ENCODE results near the gene CRYL1. TPM values are rescaled to one million over a fixed set of nuclear protein-coding genes. Genes with fewer than 3 reads are reported as not detected.

The CRYL1 gene
- total RNA-seq, 1 experiment from 2014 or later, result 13.4 TPM

- no peaks in the 10 kb centered on the region for H3K36me3 ChIP-seq (ENCODE audit: control insufficient read depth, insufficient read depth, low read length)
- intact Hi-C loops (cut with micrococcal nuclease; ENCODE audit: unreplicated experiment) (no loop called here), in situ Hi-C loops (cut with HindIII; ENCODE audit: low pct_unique_long_range_greater_than_20kb, low sequenced_read_pairs) (no loop called here)
- no peak for TF ChIP-seq TCF7L2 (IDR thresholded peaks at IDR 0.05; ENCODE audit: low read depth, low read length)
- no peak for TF ChIP-seq POLR2AphosphoS5 (IDR thresholded peaks at IDR 0.05; ENCODE audit: low read depth, low read length)
- TF ChIP-seq, protein P1, sequence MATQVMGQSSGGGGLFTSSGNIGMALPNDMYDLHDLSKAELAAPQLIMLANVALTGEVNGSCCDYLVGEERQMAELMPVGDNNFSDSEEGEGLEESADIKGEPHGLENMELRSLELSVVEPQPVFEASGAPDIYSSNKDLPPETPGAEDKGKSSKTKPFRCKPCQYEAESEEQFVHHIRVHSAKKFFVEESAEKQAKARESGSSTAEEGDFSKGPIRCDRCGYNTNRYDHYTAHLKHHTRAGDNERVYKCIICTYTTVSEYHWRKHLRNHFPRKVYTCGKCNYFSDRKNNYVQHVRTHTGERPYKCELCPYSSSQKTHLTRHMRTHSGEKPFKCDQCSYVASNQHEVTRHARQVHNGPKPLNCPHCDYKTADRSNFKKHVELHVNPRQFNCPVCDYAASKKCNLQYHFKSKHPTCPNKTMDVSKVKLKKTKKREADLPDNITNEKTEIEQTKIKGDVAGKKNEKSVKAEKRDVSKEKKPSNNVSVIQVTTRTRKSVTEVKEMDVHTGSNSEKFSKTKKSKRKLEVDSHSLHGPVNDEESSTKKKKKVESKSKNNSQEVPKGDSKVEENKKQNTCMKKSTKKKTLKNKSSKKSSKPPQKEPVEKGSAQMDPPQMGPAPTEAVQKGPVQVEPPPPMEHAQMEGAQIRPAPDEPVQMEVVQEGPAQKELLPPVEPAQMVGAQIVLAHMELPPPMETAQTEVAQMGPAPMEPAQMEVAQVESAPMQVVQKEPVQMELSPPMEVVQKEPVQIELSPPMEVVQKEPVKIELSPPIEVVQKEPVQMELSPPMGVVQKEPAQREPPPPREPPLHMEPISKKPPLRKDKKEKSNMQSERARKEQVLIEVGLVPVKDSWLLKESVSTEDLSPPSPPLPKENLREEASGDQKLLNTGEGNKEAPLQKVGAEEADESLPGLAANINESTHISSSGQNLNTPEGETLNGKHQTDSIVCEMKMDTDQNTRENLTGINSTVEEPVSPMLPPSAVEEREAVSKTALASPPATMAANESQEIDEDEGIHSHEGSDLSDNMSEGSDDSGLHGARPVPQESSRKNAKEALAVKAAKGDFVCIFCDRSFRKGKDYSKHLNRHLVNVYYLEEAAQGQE (IDR thresholded peaks at IDR 0.05; ENCODE audit: insufficient read depth in 1 of 2, low read depth in 2 of 2, low read length in 1 of 2), result no peak
- TF ChIP-seq, protein P2, sequence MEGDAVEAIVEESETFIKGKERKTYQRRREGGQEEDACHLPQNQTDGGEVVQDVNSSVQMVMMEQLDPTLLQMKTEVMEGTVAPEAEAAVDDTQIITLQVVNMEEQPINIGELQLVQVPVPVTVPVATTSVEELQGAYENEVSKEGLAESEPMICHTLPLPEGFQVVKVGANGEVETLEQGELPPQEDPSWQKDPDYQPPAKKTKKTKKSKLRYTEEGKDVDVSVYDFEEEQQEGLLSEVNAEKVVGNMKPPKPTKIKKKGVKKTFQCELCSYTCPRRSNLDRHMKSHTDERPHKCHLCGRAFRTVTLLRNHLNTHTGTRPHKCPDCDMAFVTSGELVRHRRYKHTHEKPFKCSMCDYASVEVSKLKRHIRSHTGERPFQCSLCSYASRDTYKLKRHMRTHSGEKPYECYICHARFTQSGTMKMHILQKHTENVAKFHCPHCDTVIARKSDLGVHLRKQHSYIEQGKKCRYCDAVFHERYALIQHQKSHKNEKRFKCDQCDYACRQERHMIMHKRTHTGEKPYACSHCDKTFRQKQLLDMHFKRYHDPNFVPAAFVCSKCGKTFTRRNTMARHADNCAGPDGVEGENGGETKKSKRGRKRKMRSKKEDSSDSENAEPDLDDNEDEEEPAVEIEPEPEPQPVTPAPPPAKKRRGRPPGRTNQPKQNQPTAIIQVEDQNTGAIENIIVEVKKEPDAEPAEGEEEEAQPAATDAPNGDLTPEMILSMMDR (IDR thresholded peaks at IDR 0.05), result no peak
- no peak for TF ChIP-seq SIN3A (IDR thresholded peaks at IDR 0.05; ENCODE audit: borderline replicate concordance, insufficient read depth, low read depth, low read length)
- no TSS peak for BruUV-seq (replicated peaks)
- no peak overlapping the region for H3K4me3 ChIP-seq (ENCODE audit: low read depth in 2 of 2, low read length in 2 of 2)
- POLR2A ChIA-PET, result no interaction called here
- DNase-seq (ENCODE audit: low read depth, low spot score) (no peak), ATAC-seq (no peak)
- no peaks in the 10 kb centered on the region for H3K27me3 ChIP-seq (ENCODE audit: control insufficient read depth, insufficient read depth, low read length)
- H3K9me3 ChIP-seq (ENCODE audit: control insufficient read depth, insufficient read depth, low read depth, low read length), result no peaks in the 10 kb centered on the region
- CTCF ChIA-PET, result no interaction called here
- H3K4me1 ChIP-seq (ENCODE audit: control insufficient read depth, insufficient read depth, low read length), result no peaks in the 10 kb centered on the region
- H3K27ac ChIP-seq (ENCODE audit: low read length), result no peak overlapping the region
Observed at GRCh38 chr13:20375871-20376270, 149.8 kb downstream of the CRYL1 start.

DNA sequence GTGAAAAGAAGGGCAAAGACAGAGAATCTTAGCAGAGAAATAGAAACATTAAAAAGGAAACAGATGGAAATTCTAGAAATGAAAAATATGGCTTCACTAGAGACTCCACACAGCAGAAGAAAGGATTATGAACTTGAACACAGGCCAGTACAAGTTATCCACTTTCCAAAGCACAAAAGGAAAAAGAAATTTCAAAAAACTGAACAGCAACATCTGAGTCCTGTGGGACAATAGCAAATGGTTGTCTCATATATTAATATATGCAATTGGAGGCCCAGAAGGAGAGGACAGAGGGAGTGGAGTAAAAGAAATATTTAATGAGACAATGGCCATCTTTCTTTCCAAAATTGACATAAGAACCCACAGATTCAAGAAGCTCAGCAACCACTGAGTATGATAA lies 151.8 kb downstream of the CRYL1 start:
- intact Hi-C loops (cut with micrococcal nuclease; ENCODE audit: unreplicated experiment) (no loop called here), in situ Hi-C loops (cut with HindIII; ENCODE audit: low pct_unique_long_range_greater_than_20kb, low sequenced_read_pairs) (no loop called here)
- CTCF ChIA-PET, result no interaction called here
- no peak for ATAC-seq
- Histone ChIP-seq H3K27ac (ENCODE audit: low read length) (no peak overlapping the region), H3K9me3 (ENCODE audit: control insufficient read depth, insufficient read depth, low read depth, low read length) (no peaks in the 10 kb centered on the region), H3K4me3 (ENCODE audit: low read depth in 2 of 2, low read length in 2 of 2) (no peak overlapping the region), H3K27me3 (ENCODE audit: control insufficient read depth, insufficient read depth, low read length) (no peaks in the 10 kb centered on the region), H3K36me3 (ENCODE audit: control insufficient read depth, insufficient read depth, low read length) (no peaks in the 10 kb centered on the region), H3K4me1 (ENCODE audit: control insufficient read depth, insufficient read depth, low read length) (no peaks in the 10 kb centered on the region)
- no peak for TF ChIP-seq SIN3A (IDR thresholded peaks at IDR 0.05; ENCODE audit: borderline replicate concordance, insufficient read depth, low read depth, low read length)
- no peak for TF ChIP-seq POLR2AphosphoS5 (IDR thresholded peaks at IDR 0.05; ENCODE audit: low read depth, low read length)
- TF ChIP-seq, protein P1 (IDR thresholded peaks at IDR 0.05; ENCODE audit: insufficient read depth in 1 of 2, low read depth in 2 of 2, low read length in 1 of 2), result no peak
- TF ChIP-seq, protein P2 (IDR thresholded peaks at IDR 0.05), result no peak
- no peak for TF ChIP-seq TCF7L2 (IDR thresholded peaks at IDR 0.05; ENCODE audit: low read depth, low read length)
- DNase-seq (ENCODE audit: low read depth, low spot score), result no peak
- POLR2A ChIA-PET, result no interaction called here
- BruUV-seq (replicated peaks), result no TSS peak

Data from Panc1 (cell line).